ENCODE measurements around the gene SEL1L3.

DNA sequence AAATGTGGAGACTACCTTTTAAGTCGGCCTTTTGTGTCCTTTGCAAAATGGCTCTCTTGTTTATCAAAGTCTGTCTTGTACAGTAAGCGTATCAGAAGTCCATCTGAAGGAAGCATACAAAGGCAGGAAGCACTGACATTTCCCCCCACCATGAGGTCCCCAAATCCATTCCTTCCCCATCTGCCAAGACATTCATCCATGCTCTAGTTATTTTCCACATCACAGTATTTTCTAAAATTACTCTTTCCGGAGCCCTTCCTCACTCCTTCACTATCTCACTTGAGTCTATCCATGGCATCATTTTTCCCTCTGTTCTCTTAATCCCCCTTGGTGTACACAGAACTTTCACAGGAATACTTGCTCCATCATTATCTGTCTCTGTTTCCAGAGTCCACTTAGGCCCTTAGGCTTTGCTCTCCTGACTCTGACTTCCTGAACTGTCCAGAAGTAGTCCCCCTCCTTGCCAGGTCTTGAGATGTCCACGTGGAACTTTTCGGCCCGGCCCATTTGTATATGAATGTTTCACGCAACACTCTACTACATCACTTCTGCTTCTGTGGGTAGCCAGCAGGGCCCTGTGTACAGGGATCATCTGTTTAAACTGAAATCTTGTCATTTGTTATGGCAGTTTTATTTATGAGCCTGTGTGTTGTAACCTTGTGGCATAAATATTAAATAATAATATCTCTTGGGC is 2.1 kb downstream of the SEL1L3 start:
- TF ChIP-seq CTCF (IDR thresholded peaks at IDR 0.05) (no peak), POLR2A (IDR thresholded peaks at IDR 0.05) (no peak)
